Osteocyte (in vitro differentiated cells): ENCODE measurements around the gene ERGIC3. TPM values are rescaled to one million over a fixed set of nuclear protein-coding genes. Genes with fewer than 3 reads are reported as not detected.
"Not testable (repeated sequence)": the region's sequence is repeated elsewhere in the genome, so short reads cannot be mapped to it uniquely, and the experiment has no call there.

ENCODE experiments used
- DNase-seq: peaks from one replicate; pipeline ENCODE4 v3.0.0; 2021; ENCODE audit warnings: mixed read lengths; ENCODE audit not compliant: unreplicated experiment; ENCODE audit errors: extremely low spot score
- H3K27ac Mint-ChIP-seq: one replicate; pipeline ENCODE4 v1.8.0; 2021; ENCODE audit warnings: mild to moderate bottlenecking, mixed read lengths; ENCODE audit not compliant: unreplicated experiment
- H3K27me3 Mint-ChIP-seq: one replicate; pipeline ENCODE4 v1.8.0; 2021; ENCODE audit warnings: mixed read lengths; ENCODE audit not compliant: unreplicated experiment
- H3K36me3 Mint-ChIP-seq: one replicate; pipeline ENCODE4 v1.8.0; 2021; ENCODE audit warnings: mixed read lengths; ENCODE audit not compliant: unreplicated experiment
- H3K4me1 Mint-ChIP-seq: one replicate; pipeline ENCODE4 v1.8.0; 2021; ENCODE audit warnings: mixed read lengths; ENCODE audit not compliant: unreplicated experiment
- H3K4me3 Mint-ChIP-seq: one replicate; pipeline ENCODE4 v1.8.0; 2021; ENCODE audit warnings: mild to moderate bottlenecking, moderate library complexity, mixed read lengths; ENCODE audit not compliant: unreplicated experiment
- H3K9me3 Mint-ChIP-seq: one replicate; pipeline ENCODE4 v1.8.0; 2021; ENCODE audit warnings: mixed read lengths; ENCODE audit not compliant: unreplicated experiment
- total RNA-seq: library from RNA; stranded (reverse); gene quantifications from 2 replicates; pipeline ENCODE4 v1.2.1, GENCODE V29; 2021
- TF ChIP-seq, protein P1 (sequence below): fragments of 200-600 bp; sonication (generic); IDR thresholded peaks from 2 replicates; pipeline ENCODE4 v1.5.0; 2021; ENCODE audit warnings: antibody characterized with exemption, mild to moderate bottlenecking, moderate library complexity

ERGIC3 gene
- total RNA-seq, 1 donor from 2014 or later = 313 TPM

DNA sequence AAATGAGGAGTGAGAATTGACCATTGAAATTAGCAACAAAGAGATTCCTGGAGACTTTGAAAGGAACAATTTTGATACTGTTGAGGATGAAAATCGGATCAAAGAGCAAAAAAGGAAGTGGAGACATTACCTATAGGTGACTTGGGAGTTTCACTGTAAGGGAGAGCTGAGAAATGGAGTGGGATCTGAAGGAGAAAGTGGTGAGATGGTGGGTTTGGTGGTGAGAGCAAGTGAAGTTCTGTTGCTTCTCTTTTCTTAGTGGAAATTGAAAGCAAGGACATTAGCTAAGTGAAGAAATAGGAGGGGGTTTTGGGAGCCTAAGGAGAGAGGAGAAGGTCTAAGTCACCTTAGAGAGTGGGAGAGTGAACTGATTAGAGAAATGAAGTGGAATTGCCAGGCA lies 4.2 kb downstream of the ERGIC3 start:
- Mint-ChIP-seq H3K27ac (no peak overlapping the region), H3K4me1 (peaks cover 17% of the 10 kb centered on the region), H3K36me3 (peaks cover 18% of the 10 kb centered on the region), H3K9me3 (no peaks in the 10 kb centered on the region), H3K4me3 (no peak overlapping the region), H3K27me3 (no peaks in the 10 kb centered on the region)
- no peak for DNase-seq
- TF ChIP-seq, protein P1, sequence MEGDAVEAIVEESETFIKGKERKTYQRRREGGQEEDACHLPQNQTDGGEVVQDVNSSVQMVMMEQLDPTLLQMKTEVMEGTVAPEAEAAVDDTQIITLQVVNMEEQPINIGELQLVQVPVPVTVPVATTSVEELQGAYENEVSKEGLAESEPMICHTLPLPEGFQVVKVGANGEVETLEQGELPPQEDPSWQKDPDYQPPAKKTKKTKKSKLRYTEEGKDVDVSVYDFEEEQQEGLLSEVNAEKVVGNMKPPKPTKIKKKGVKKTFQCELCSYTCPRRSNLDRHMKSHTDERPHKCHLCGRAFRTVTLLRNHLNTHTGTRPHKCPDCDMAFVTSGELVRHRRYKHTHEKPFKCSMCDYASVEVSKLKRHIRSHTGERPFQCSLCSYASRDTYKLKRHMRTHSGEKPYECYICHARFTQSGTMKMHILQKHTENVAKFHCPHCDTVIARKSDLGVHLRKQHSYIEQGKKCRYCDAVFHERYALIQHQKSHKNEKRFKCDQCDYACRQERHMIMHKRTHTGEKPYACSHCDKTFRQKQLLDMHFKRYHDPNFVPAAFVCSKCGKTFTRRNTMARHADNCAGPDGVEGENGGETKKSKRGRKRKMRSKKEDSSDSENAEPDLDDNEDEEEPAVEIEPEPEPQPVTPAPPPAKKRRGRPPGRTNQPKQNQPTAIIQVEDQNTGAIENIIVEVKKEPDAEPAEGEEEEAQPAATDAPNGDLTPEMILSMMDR = no peak

DNA sequence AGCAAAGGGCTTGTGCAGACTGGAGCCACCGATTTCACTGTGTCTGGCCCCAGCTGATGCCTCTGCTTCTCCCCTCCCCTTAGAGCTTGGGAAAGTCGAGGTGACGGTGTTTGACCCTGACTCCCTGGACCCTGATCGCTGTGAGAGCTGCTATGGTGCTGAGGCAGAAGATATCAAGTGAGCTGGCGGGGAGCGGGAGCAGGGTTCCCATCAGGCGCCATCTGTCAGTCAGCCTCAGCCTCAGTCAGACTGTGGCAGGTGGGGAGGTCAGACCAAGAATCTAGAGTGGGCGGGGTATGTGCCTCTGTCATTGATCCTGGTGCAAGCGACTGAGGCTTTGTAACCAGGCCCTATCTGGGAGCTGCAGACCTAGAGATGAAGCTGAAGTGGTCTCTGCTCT lies 5.5 kb downstream of the ERGIC3 start:
- no peaks in the 10 kb centered on the region for H3K27me3 Mint-ChIP-seq
- peaks cover 18% of the 10 kb centered on the region for H3K36me3 Mint-ChIP-seq
- H3K27ac Mint-ChIP-seq = no peak overlapping the region
- no peaks in the 10 kb centered on the region for H3K9me3 Mint-ChIP-seq
- H3K4me3 Mint-ChIP-seq = no peak overlapping the region
- DNase-seq = no peak
- TF ChIP-seq, protein P1 = no peak
- peaks cover 9% of the 10 kb centered on the region for H3K4me1 Mint-ChIP-seq

DNA sequence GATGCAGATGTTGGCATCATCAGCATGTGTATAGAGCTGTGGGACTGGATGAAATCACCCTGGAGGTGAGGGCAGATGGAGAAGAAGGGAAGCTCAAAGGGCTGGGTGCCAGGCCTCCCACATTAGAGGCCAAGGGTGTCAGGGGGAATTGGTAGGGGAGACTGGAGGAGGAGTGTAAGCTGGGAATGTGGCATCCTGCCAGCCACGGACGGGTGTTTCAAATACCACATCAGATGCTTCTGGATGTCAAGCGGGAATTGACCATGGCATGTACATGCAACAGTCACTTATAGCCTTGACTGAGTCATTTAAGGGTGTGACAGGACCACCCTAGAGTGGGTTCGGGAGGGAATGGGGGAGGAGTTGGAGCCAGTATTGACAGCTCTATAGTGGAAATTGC lies 9.6 kb downstream of the ERGIC3 start:
- TF ChIP-seq, protein P1 = no peak
- Mint-ChIP-seq H3K9me3 (no peaks in the 10 kb centered on the region), H3K4me1 (no peaks in the 10 kb centered on the region), H3K27ac (no peak overlapping the region), H3K27me3 (no peaks in the 10 kb centered on the region), H3K36me3 (peaks cover 29% of the 10 kb centered on the region), H3K4me3 (no peak overlapping the region)
- DNase-seq = no peak

DNA sequence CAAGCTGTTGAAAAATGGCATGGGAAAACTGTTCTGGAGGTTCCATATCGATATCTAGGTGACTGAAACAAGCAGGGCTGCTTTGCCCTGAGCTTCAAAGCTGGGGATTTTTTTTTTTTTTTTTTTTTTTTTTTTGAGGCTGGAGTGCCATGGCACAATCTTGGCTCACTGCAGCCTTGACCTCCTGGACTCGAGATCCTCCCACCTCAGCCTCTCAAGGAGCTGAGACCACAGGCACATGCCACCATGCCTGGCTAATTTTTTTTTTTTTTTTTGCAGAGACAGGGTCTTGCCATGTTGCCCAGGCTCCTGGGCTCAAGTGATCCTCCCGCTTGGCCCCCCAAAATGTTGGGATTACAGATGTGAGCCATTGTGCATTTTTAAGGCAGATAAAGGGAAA lies 11.0 kb downstream of the ERGIC3 start:
- Mint-ChIP-seq H3K4me1 (no peaks in the 10 kb centered on the region), H3K9me3 (no peaks in the 10 kb centered on the region), H3K36me3 (peaks cover 33% of the 10 kb centered on the region), H3K27me3 (no peaks in the 10 kb centered on the region), H3K4me3 (no peak overlapping the region), H3K27ac (no peak overlapping the region)
- TF ChIP-seq, protein P1 = no peak
- DNase-seq = no peak

DNA sequence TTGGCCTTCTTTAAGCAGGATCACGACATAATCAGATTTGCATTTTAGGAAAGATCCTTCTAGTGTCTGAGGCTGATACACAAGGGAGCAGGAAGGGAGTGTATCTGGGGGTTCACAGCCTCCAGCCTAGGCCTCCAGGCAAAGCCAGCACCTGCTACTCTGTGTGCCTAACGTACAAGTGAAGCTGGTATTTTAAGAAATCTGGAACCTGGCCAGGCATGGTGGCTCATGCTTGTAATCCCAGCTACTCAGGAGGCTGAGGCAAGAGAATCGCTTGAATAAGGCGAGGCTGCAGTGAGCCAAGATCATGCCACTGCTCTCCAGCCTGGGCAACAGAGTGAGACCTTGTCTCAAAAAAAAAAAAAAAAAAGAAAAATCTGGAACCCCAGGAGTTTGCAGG lies 13.6 kb downstream of the ERGIC3 start:
- not testable (repeated sequence) for H3K9me3 Mint-ChIP-seq, H3K4me3 Mint-ChIP-seq, H3K27me3 Mint-ChIP-seq, DNase-seq, H3K4me1 Mint-ChIP-seq, H3K27ac Mint-ChIP-seq
- peaks cover 21% of the 10 kb centered on the region for H3K36me3 Mint-ChIP-seq
